Smooth muscle cell (in vitro differentiated cells): ENCODE measurements around the gene MYH9. TPM values are rescaled to one million over a fixed set of nuclear protein-coding genes. Genes with fewer than 3 reads are reported as not detected.
A peak's percentile ranks its signal among the peaks of the same experiment; 100 is the strongest.

Source experiments
- DNase-seq: peaks from one replicate; lab custom pipeline; 2025; ENCODE audit not compliant: unreplicated experiment; lab: John Stamatoyannopoulos, UW
- H2AFZ ChIP-seq: fragments of 200-600 bp; sonication (generic); 2 replicates; pipeline ENCODE4 v1.6.0; 2016; ENCODE audit warnings: antibody characterized with exemption, low read depth, mild to moderate bottlenecking
- H3F3A ChIP-seq: fragments of 200-600 bp; sonication (generic); 2 replicates; pipeline ENCODE4 v1.6.0; 2017; ENCODE audit warnings: antibody characterized with exemption, low read depth
- H3K27ac ChIP-seq: fragments of 200-600 bp; sonication (generic); 2 replicates; pipeline ENCODE4 v1.5.1; 2016; ENCODE audit warnings: low read depth, mild to moderate bottlenecking
- H3K27me3 ChIP-seq: fragments of 200-600 bp; sonication (generic); 2 replicates; pipeline ENCODE4 v1.6.1; 2016; ENCODE audit warnings: low read depth, mild to moderate bottlenecking
- H3K36me3 ChIP-seq: fragments of 200-600 bp; sonication (generic); 2 replicates; pipeline ENCODE4 v1.5.1; 2016; ENCODE audit warnings: low read depth
- H3K4me1 ChIP-seq: fragments of 200-600 bp; sonication (generic); 2 replicates; pipeline ENCODE4 v1.5.1; 2016; ENCODE audit warnings: low read depth
- H3K4me2 ChIP-seq: fragments of 200-600 bp; sonication (generic); 2 replicates; pipeline ENCODE4 v1.6.0; 2016; ENCODE audit warnings: mild to moderate bottlenecking
- H3K4me3 ChIP-seq: fragments of 200-600 bp; sonication (generic); 2 replicates; pipeline ENCODE4 v1.5.1; 2016; ENCODE audit warnings: mild to moderate bottlenecking
- H3K79me2 ChIP-seq: fragments of 200-600 bp; sonication (generic); 2 replicates; pipeline ENCODE4 v1.6.0; 2016; ENCODE audit warnings: low read depth, mild to moderate bottlenecking
- H3K9ac ChIP-seq: fragments of 200-600 bp; sonication (generic); 2 replicates; pipeline ENCODE4 v1.6.0; 2016; ENCODE audit warnings: low read depth
- H3K9me3 ChIP-seq: fragments of 200-600 bp; sonication (generic); replicated peaks from 2 replicates; pipeline ENCODE4 v1.5.1; 2016; ENCODE audit warnings: low read depth
- H4K20me1 ChIP-seq: fragments of 200-600 bp; sonication (generic); 2 replicates; pipeline ENCODE4 v1.6.0; 2016; ENCODE audit warnings: low read depth
- CTCF ChIP-seq: fragments of 200-600 bp; sonication (generic); IDR thresholded peaks from 2 replicates; pipeline ENCODE4 v1.5.1; 2017; ENCODE audit warnings: borderline replicate concordance, mild to moderate bottlenecking, antibody characterized with exemption; ENCODE audit not compliant: insufficient read depth, poor library complexity, severe bottlenecking
- WGBS: methylation state at CpG from one replicate; pipeline ENCODE4 v1.1.7; 2016; ENCODE audit warnings: low lambda C conversion rate; 5-methylcytosine and 5-hydroxymethylcytosine counted together
- polyA plus RNA-seq: library from polyadenylated mRNA; unstranded; fragments of >200 nt; fragmentation: Nextera tagmentation; extraction: Ambion mirVana; gene quantifications from 2 replicates; pipeline ENCODE4 v1.2.1, GENCODE V29; 2016
- total RNA-seq: library from RNA; depleted of rRNA; stranded (reverse); fragments of >200 nt; gene quantifications from 2 replicates; pipeline ENCODE4 v1.2.3, GENCODE V29; 2014

MYH9 gene
- total and polyA plus RNA-seq, 2 experiments from 2014 or later = 350 to 361 TPM

DNA sequence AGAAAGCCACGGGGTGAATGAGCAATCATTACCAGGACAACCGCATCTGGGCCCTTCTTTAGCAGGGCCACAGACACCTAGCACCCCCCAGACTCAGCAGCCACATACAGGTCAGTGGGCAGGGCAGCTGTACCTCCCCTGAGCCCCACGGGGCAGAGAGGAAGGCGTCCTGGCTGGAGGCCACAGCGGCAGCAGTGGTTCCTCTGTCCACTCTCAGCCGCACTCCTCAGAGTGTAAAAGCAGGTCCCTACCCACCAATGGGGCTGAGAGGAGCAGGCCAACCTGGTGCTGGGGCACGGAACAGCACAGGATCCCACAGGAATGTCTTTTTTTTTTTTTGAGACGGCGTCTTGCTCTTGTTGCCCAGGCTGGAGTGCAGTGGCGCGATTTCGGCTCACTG is 69.3 kb downstream of the MYH9 start:
- DNase-seq = no peak
- WGBS = 98% methylated on average over 12 of the region's 12 CpGs
- Histone ChIP-seq H3K4me2 (no peak overlapping the region), H3K4me1 (no peaks in the 10 kb centered on the region), H3K79me2 (peaks cover 85% of the 10 kb centered on the region), H2AFZ (no peak overlapping the region), H3K36me3 (peaks cover 27% of the 10 kb centered on the region), H4K20me1 (peaks cover 99% of the 10 kb centered on the region), H3K9me3 (no peaks in the 10 kb centered on the region), H3K27me3 (no peaks in the 10 kb centered on the region), H3K4me3 (no peak overlapping the region), H3K9ac (no peak overlapping the region), H3F3A (peaks cover 67% of the 10 kb centered on the region), H3K27ac (peak overlapping the region; percentile 23)
- no peak for TF ChIP-seq CTCF

GRCh38 chr22:36317658-36318271 is 70.0 kb downstream of the MYH9 start:
- TF ChIP-seq CTCF = no peak
- Histone ChIP-seq H3K9ac (no peak overlapping the region), H3K79me2 (peaks cover 83% of the 10 kb centered on the region), H3K36me3 (peaks cover 27% of the 10 kb centered on the region), H4K20me1 (peaks cover 99% of the 10 kb centered on the region), H3F3A (peaks cover 64% of the 10 kb centered on the region), H3K27me3 (no peaks in the 10 kb centered on the region), H3K27ac (peak overlapping the region; percentile 23), H2AFZ (no peak overlapping the region), H3K4me2 (no peak overlapping the region), H3K9me3 (no peaks in the 10 kb centered on the region), H3K4me1 (no peaks in the 10 kb centered on the region), H3K4me3 (no peak overlapping the region)
- 90% methylated on average over 20 of the region's 20 CpGs for WGBS
- DNase-seq = no peak

GRCh38 chr22:36316419-36316818 is 71.3 kb downstream of the MYH9 start:
- no peak overlapping the region for H3K4me2 ChIP-seq
- peaks cover 38% of the 10 kb centered on the region for H3K36me3 ChIP-seq
- no peak overlapping the region for H3K4me3 ChIP-seq
- peaks cover 86% of the 10 kb centered on the region for H3K79me2 ChIP-seq
- no peak for TF ChIP-seq CTCF
- H3K27ac ChIP-seq = peak overlapping the region; percentile 24
- H3F3A ChIP-seq = peaks cover 67% of the 10 kb centered on the region
- no peaks in the 10 kb centered on the region for H3K9me3 ChIP-seq
- H3K27me3 ChIP-seq = no peaks in the 10 kb centered on the region
- no peaks in the 10 kb centered on the region for H3K4me1 ChIP-seq
- H4K20me1 ChIP-seq = peaks cover 99% of the 10 kb centered on the region
- H3K9ac ChIP-seq = no peak overlapping the region
- 97% methylated on average over 14 of the region's 14 CpGs for WGBS
- no peak overlapping the region for H2AFZ ChIP-seq
- no peak for DNase-seq

DNA sequence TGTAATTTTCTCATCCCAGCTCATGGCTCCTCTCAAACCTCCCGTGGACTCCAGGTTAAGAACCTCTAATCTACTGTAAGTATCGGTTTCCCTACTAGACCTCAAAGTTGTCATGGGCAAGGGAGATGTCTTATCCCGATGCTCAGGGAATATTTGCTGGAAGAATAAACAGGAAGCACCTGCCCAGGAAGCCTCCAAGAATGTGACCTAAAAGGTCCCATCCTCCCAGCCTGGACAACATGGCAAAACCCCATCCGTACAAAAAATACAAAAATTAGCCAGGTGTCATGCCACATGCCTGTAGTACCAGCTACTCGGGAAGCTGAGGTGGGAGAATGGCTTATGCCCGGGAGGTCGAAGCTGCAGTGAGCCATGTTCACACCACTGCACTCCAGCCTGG is 72.4 kb downstream of the MYH9 start:
- Histone ChIP-seq H3K27me3 (no peaks in the 10 kb centered on the region), H3K9me3 (no peaks in the 10 kb centered on the region), H3K9ac (no peak overlapping the region), H3K4me1 (no peaks in the 10 kb centered on the region), H3K4me2 (no peak overlapping the region), H3K36me3 (peaks cover 41% of the 10 kb centered on the region), H3K4me3 (no peak overlapping the region), H4K20me1 (peaks cover 99% of the 10 kb centered on the region), H3K27ac (no peak overlapping the region), H3F3A (peaks cover 67% of the 10 kb centered on the region), H2AFZ (no peak overlapping the region), H3K79me2 (peaks cover 85% of the 10 kb centered on the region)
- no peak for TF ChIP-seq CTCF
- 93% methylated on average over 7 of the region's 7 CpGs for WGBS
- no peak for DNase-seq
